Smooth muscle cell (in vitro differentiated cells): Measurements from ENCODE around the gene SON. TPM values are rescaled to one million over a fixed set of nuclear protein-coding genes. Genes with fewer than 3 reads are reported as not detected.
"Not testable (repeated sequence)": the region's sequence is repeated elsewhere in the genome, so short reads cannot be mapped to it uniquely, and the experiment has no call there.

Experiments used
- DNase-seq: peaks from one replicate; lab custom pipeline; 2025; ENCODE audit not compliant: unreplicated experiment; lab: John Stamatoyannopoulos, UW
- H2AFZ ChIP-seq: fragments of 200-600 bp; sonication (generic); 2 replicates; pipeline ENCODE4 v1.6.0; 2016; ENCODE audit warnings: antibody characterized with exemption, low read depth, mild to moderate bottlenecking
- H3F3A ChIP-seq: fragments of 200-600 bp; sonication (generic); 2 replicates; pipeline ENCODE4 v1.6.0; 2017; ENCODE audit warnings: antibody characterized with exemption, low read depth
- H3K27ac ChIP-seq: fragments of 200-600 bp; sonication (generic); 2 replicates; pipeline ENCODE4 v1.5.1; 2016; ENCODE audit warnings: low read depth, mild to moderate bottlenecking
- H3K27me3 ChIP-seq: fragments of 200-600 bp; sonication (generic); 2 replicates; pipeline ENCODE4 v1.6.1; 2016; ENCODE audit warnings: low read depth, mild to moderate bottlenecking
- H3K36me3 ChIP-seq: fragments of 200-600 bp; sonication (generic); 2 replicates; pipeline ENCODE4 v1.5.1; 2016; ENCODE audit warnings: low read depth
- H3K4me1 ChIP-seq: fragments of 200-600 bp; sonication (generic); 2 replicates; pipeline ENCODE4 v1.5.1; 2016; ENCODE audit warnings: low read depth
- H3K4me2 ChIP-seq: fragments of 200-600 bp; sonication (generic); 2 replicates; pipeline ENCODE4 v1.6.0; 2016; ENCODE audit warnings: mild to moderate bottlenecking
- H3K4me3 ChIP-seq: fragments of 200-600 bp; sonication (generic); 2 replicates; pipeline ENCODE4 v1.5.1; 2016; ENCODE audit warnings: mild to moderate bottlenecking
- H3K79me2 ChIP-seq: fragments of 200-600 bp; sonication (generic); 2 replicates; pipeline ENCODE4 v1.6.0; 2016; ENCODE audit warnings: low read depth, mild to moderate bottlenecking
- H3K9ac ChIP-seq: fragments of 200-600 bp; sonication (generic); 2 replicates; pipeline ENCODE4 v1.6.0; 2016; ENCODE audit warnings: low read depth
- H3K9me3 ChIP-seq: fragments of 200-600 bp; sonication (generic); replicated peaks from 2 replicates; pipeline ENCODE4 v1.5.1; 2016; ENCODE audit warnings: low read depth
- H4K20me1 ChIP-seq: fragments of 200-600 bp; sonication (generic); 2 replicates; pipeline ENCODE4 v1.6.0; 2016; ENCODE audit warnings: low read depth
- WGBS: methylation state at CpG from one replicate; pipeline ENCODE4 v1.1.7; 2016; ENCODE audit warnings: low lambda C conversion rate; 5-methylcytosine and 5-hydroxymethylcytosine counted together
- polyA plus RNA-seq: library from polyadenylated mRNA; unstranded; fragments of >200 nt; fragmentation: Nextera tagmentation; extraction: Ambion mirVana; gene quantifications from 2 replicates; pipeline ENCODE4 v1.2.1, GENCODE V29; 2016
- total RNA-seq: library from RNA; depleted of rRNA; stranded (reverse); fragments of >200 nt; gene quantifications from 2 replicates; pipeline ENCODE4 v1.2.3, GENCODE V29; 2014
- TF ChIP-seq, protein P1 (sequence below): fragments of 200-600 bp; sonication (generic); IDR thresholded peaks from 2 replicates; pipeline ENCODE4 v1.5.1; 2017; ENCODE audit warnings: borderline replicate concordance, mild to moderate bottlenecking, antibody characterized with exemption; ENCODE audit not compliant: insufficient read depth, poor library complexity, severe bottlenecking

SON gene
- total and polyA plus RNA-seq, 2 experiments from 2014 or later, result 164 to 286 TPM

DNA sequence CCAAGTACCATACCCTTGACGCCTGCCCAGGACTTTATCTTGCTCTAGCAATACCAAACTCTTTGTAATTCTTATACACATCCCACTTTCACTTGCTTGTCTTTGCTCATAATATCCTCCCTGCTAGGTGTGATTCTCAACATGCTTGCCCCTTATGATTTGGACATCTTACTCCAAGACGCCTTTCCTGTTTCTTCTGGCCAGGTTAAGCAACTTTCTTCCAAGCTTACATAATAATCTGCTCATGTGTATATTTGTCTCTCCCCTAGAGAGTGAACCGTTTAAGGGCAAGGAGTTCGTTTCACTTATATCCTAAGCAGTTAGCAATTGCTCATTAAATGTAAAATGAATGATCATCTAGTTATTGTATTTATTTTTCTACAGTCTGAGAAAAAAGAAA, 76.9 kb downstream of the SON start:
- H3K4me3 ChIP-seq, result no peak overlapping the region
- no peaks in the 10 kb centered on the region for H4K20me1 ChIP-seq
- TF ChIP-seq, protein P1, sequence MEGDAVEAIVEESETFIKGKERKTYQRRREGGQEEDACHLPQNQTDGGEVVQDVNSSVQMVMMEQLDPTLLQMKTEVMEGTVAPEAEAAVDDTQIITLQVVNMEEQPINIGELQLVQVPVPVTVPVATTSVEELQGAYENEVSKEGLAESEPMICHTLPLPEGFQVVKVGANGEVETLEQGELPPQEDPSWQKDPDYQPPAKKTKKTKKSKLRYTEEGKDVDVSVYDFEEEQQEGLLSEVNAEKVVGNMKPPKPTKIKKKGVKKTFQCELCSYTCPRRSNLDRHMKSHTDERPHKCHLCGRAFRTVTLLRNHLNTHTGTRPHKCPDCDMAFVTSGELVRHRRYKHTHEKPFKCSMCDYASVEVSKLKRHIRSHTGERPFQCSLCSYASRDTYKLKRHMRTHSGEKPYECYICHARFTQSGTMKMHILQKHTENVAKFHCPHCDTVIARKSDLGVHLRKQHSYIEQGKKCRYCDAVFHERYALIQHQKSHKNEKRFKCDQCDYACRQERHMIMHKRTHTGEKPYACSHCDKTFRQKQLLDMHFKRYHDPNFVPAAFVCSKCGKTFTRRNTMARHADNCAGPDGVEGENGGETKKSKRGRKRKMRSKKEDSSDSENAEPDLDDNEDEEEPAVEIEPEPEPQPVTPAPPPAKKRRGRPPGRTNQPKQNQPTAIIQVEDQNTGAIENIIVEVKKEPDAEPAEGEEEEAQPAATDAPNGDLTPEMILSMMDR, result no peak
- no peak overlapping the region for H2AFZ ChIP-seq
- H3F3A ChIP-seq, result no peaks in the 10 kb centered on the region
- no peak overlapping the region for H3K27ac ChIP-seq
- H3K79me2 ChIP-seq, result no peaks in the 10 kb centered on the region
- no peak for DNase-seq
- WGBS, result 98% methylated on average over 4 of the region's 4 CpGs
- peaks cover 16% of the 10 kb centered on the region for H3K36me3 ChIP-seq
- no peak overlapping the region for H3K9ac ChIP-seq
- H3K4me2 ChIP-seq, result no peak overlapping the region
- H3K4me1 ChIP-seq, result no peaks in the 10 kb centered on the region
- no peaks in the 10 kb centered on the region for H3K27me3 ChIP-seq
- no peaks in the 10 kb centered on the region for H3K9me3 ChIP-seq

- no peaks in the 10 kb centered on the region for H3F3A ChIP-seq
- DNase-seq, result no peak
- H3K27me3 ChIP-seq, result no peaks in the 10 kb centered on the region
- no peak overlapping the region for H3K27ac ChIP-seq
- no peak overlapping the region for H3K4me3 ChIP-seq
- H4K20me1 ChIP-seq, result peaks cover 6% of the 10 kb centered on the region
- no peak overlapping the region for H2AFZ ChIP-seq
- no peaks in the 10 kb centered on the region for H3K9me3 ChIP-seq
- no peak overlapping the region for H3K9ac ChIP-seq
- no peak overlapping the region for H3K4me2 ChIP-seq
- TF ChIP-seq, protein P1, result no peak
- H3K36me3 ChIP-seq, result peaks cover 13% of the 10 kb centered on the region
- no peaks in the 10 kb centered on the region for H3K4me1 ChIP-seq
- peaks cover 12% of the 10 kb centered on the region for H3K79me2 ChIP-seq
Measured at GRCh38 chr21:33622253-33622652, 79.4 kb downstream of the SON start.

DNA sequence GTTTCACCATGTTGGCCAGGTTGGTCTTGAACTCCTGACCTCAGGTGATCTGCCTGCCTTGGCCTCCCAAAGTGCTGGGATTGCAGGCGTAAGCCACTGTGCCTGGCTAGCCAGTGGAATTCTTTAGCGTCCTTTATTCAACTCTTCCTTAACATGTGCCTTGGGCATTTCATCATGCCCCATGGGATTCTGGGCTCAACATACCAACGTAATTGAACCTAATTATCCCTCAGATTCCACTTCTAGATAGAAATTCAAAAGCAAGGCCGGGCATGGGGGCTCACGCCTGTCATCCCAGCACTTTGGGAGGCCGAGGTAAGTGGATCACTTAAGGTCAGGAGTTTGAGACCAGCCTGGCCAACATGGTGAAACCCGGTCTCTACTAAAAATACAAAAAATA, 83.3 kb downstream of the SON start:
- 88% methylated on average over 7 of the region's 7 CpGs for WGBS
- DNase-seq, H3K4me2 ChIP-seq, H3K9ac ChIP-seq, H3K4me1 ChIP-seq, H3K4me3 ChIP-seq, H3K27me3 ChIP-seq, H3K27ac ChIP-seq, H2AFZ ChIP-seq, H3F3A ChIP-seq, H3K9me3 ChIP-seq: not testable (repeated sequence)
- H3K79me2 ChIP-seq, result peaks cover 40% of the 10 kb centered on the region
- H4K20me1 ChIP-seq, result peaks cover 20% of the 10 kb centered on the region
- H3K36me3 ChIP-seq, result peaks cover 13% of the 10 kb centered on the region

Other genes starting within 250 kb of the SON start
- 56.6 and 93.0 TPM in 2 replicates for gene IFNAR1, start 218.1 kb upstream of the SON start, total RNA-seq
- gene IFNAR1, start 218.1 kb upstream of the SON start, polyA plus RNA-seq, result 36.7 and 37.1 TPM in 2 replicates
- 117 and 134 TPM in 2 replicates for gene IFNGR2, start 139.6 kb upstream of the SON start, total RNA-seq
- gene IFNGR2, start 139.6 kb upstream of the SON start, polyA plus RNA-seq, result 127 and 132 TPM in 2 replicates
- gene TMEM50B, start 63.1 kb upstream of the SON start, total RNA-seq, result 31.4 and 51.0 TPM in 2 replicates
- gene TMEM50B, start 63.1 kb upstream of the SON start, polyA plus RNA-seq, result 29.9 and 42.9 TPM in 2 replicates
- gene DNAJC28, start 51.3 kb upstream of the SON start, total RNA-seq, result 0.85 and 3.7 TPM in 2 replicates
- gene DNAJC28, start 51.3 kb upstream of the SON start, polyA plus RNA-seq, result 0.69 and 1.3 TPM in 2 replicates
- gene GART, start 921 bp upstream of the SON start, total RNA-seq, result 38.3 and 62.1 TPM in 2 replicates
- gene GART, start 921 bp upstream of the SON start, polyA plus RNA-seq, result 29.0 and 31.5 TPM in 2 replicates
- 39.9 and 41.7 TPM in 2 replicates for gene DONSON, start 45.6 kb downstream of the SON start, total RNA-seq
- 38.0 and 41.0 TPM in 2 replicates for gene DONSON, start 45.6 kb downstream of the SON start, polyA plus RNA-seq
- 36.7 and 48.3 TPM in 2 replicates for gene CRYZL1, start 98.7 kb downstream of the SON start, total RNA-seq
- gene CRYZL1, start 98.7 kb downstream of the SON start, polyA plus RNA-seq, result 37.7 and 39.9 TPM in 2 replicates
- 39.8 and 76.5 TPM in 2 replicates for gene ITSN1, start 99.5 kb downstream of the SON start, total RNA-seq
- gene ITSN1, start 99.5 kb downstream of the SON start, polyA plus RNA-seq, result 36.4 and 41.8 TPM in 2 replicates